Measurements from ENCODE around the gene NRG3. TPM values are rescaled to one million over a fixed set of nuclear protein-coding genes. Genes with fewer than 3 reads are reported as not detected.
A peak's percentile ranks its signal among the peaks of the same experiment; 100 is the strongest.

NRG3 gene
- total RNA-seq, 2 donors from 2014 or later, result 1.7 to 2.3 TPM

GRCh38 chr10:82691211-82691610 lies 816.2 kb downstream of the NRG3 start:
- Histone ChIP-seq H3K27me3 (ENCODE audit: control insufficient read depth, insufficient read depth, low read length, poor library complexity, severe bottlenecking) (no peaks in the 10 kb centered on the region), H3K9me3 (ENCODE audit: control insufficient read depth, low read length) (peaks cover 37% of the 10 kb centered on the region), H3K9ac (ENCODE audit: extremely low read depth, low read length, poor library complexity, severe bottlenecking) (no peak overlapping the region), H3K4me1 (ENCODE audit: control insufficient read depth, insufficient read depth, low read length) (no peaks in the 10 kb centered on the region), H3K36me3 (ENCODE audit: control insufficient read depth, insufficient read depth, low read length) (no peaks in the 10 kb centered on the region), H3K4me3 (ENCODE audit: low read length) (no peak overlapping the region), H3K27ac (ENCODE audit: low read depth, low read length) (no peak overlapping the region)
- no peak overlapping the region for H3K4me3 Mint-ChIP-seq
- H3K4me1 Mint-ChIP-seq, result no peaks in the 10 kb centered on the region
- DNase-seq, result no peak
- H3K27ac Mint-ChIP-seq, result no peak overlapping the region
- WGBS, 2 experiments (ENCODE audit: insufficient coverage in 1 of 2, insufficient read length in 1 of 2), result 95 to 100% methylated on average over 2 of the region's 2 CpGs
- peaks cover 29% of the 10 kb centered on the region for H3K9me3 Mint-ChIP-seq
- H3K36me3 Mint-ChIP-seq (ENCODE audit: low read depth), result peaks cover 6% of the 10 kb centered on the region
- TF ChIP-seq CTCF (conservative IDR thresholded peaks at IDR 0.05), result no peak
- H3K27me3 Mint-ChIP-seq (ENCODE audit: insufficient read depth), result no peaks in the 10 kb centered on the region

- Histone ChIP-seq H3K9ac (ENCODE audit: extremely low read depth, low read length, poor library complexity, severe bottlenecking) (no peak overlapping the region), H3K4me3 (ENCODE audit: low read length) (no peak overlapping the region), H3K27ac (ENCODE audit: low read depth, low read length) (no peak overlapping the region), H3K27me3 (ENCODE audit: control insufficient read depth, insufficient read depth, low read length, poor library complexity, severe bottlenecking) (no peaks in the 10 kb centered on the region), H3K9me3 (ENCODE audit: control insufficient read depth, low read length) (peaks cover 37% of the 10 kb centered on the region), H3K36me3 (ENCODE audit: control insufficient read depth, insufficient read depth, low read length) (no peaks in the 10 kb centered on the region), H3K4me1 (ENCODE audit: control insufficient read depth, insufficient read depth, low read length) (no peaks in the 10 kb centered on the region)
- Mint-ChIP-seq H3K36me3 (ENCODE audit: low read depth) (peaks cover 6% of the 10 kb centered on the region), H3K9me3 (peaks cover 29% of the 10 kb centered on the region), H3K27ac (no peak overlapping the region), H3K4me1 (no peaks in the 10 kb centered on the region), H3K4me3 (no peak overlapping the region), H3K27me3 (ENCODE audit: insufficient read depth) (no peaks in the 10 kb centered on the region)
- TF ChIP-seq CTCF (conservative IDR thresholded peaks at IDR 0.05), result no peak
- 94% methylated on average over 4 of the region's 4 CpGs; no CpG with 5 or more reads in 1 of the 2 experiments for WGBS, 2 experiments (ENCODE audit: insufficient coverage in 1 of 2, insufficient read length in 1 of 2)
- peak; percentile 88 for DNase-seq
Observed at GRCh38 chr10:82692458-82692857, 817.5 kb downstream of the NRG3 start.

- Histone ChIP-seq H3K4me1 (ENCODE audit: control insufficient read depth, insufficient read depth, low read length) (no peaks in the 10 kb centered on the region), H3K27ac (ENCODE audit: low read depth, low read length) (no peak overlapping the region), H3K4me3 (ENCODE audit: low read length) (no peak overlapping the region), H3K9ac (ENCODE audit: extremely low read depth, low read length, poor library complexity, severe bottlenecking) (no peak overlapping the region), H3K27me3 (ENCODE audit: control insufficient read depth, insufficient read depth, low read length, poor library complexity, severe bottlenecking) (no peaks in the 10 kb centered on the region), H3K36me3 (ENCODE audit: control insufficient read depth, insufficient read depth, low read length) (no peaks in the 10 kb centered on the region), H3K9me3 (ENCODE audit: control insufficient read depth, low read length) (no peaks in the 10 kb centered on the region)
- Mint-ChIP-seq H3K27ac (no peak overlapping the region), H3K36me3 (ENCODE audit: low read depth) (no peaks in the 10 kb centered on the region), H3K9me3 (peaks cover 8% of the 10 kb centered on the region), H3K4me1 (peaks cover 2% of the 10 kb centered on the region), H3K27me3 (ENCODE audit: insufficient read depth) (no peaks in the 10 kb centered on the region), H3K4me3 (no peak overlapping the region)
- WGBS, 2 experiments (ENCODE audit: insufficient coverage in 1 of 2, insufficient read length in 1 of 2), result 80% methylated on average over 1 of the region's 1 CpG; no CpG with 5 or more reads in 1 of the 2 experiments
- TF ChIP-seq CTCF (conservative IDR thresholded peaks at IDR 0.05), result no peak
- no peak for DNase-seq
Observed at GRCh38 chr10:82721831-82722230, 846.8 kb downstream of the NRG3 start.

Measured in endodermal cell (in vitro differentiated cells).